Measurements from ENCODE around the gene RFTN1.

RFTN1 gene

GRCh38 chr3:16520970-16521881 is 7.7 kb upstream of the RFTN1 start:
- no peak overlapping the region for H3K23ac ChIP-seq (ENCODE audit: low read depth, low read length, poor library complexity)
- H3K4ac ChIP-seq (ENCODE audit: low read length), result no peak overlapping the region
- H3K27me3 ChIP-seq (ENCODE audit: control insufficient read depth in 3 of 3, insufficient read depth in 3 of 3, low read depth in 1 of 3, low read length in 3 of 3), result peaks cover 0 to 33% (median 0%) of the 10 kb centered on the region in 3 experiments
- H2BK15ac ChIP-seq (ENCODE audit: low read length), result no peak overlapping the region
- no peak overlapping the region for H3K14ac ChIP-seq (ENCODE audit: low read length)
- H2BK12ac ChIP-seq (ENCODE audit: low read length), result no peak overlapping the region
- no peak overlapping the region for H2AFZ ChIP-seq (ENCODE audit: low read length)
- H3K9ac ChIP-seq (ENCODE audit: low read depth, low read length, poor library complexity), result no peak overlapping the region
- H3K4me2 ChIP-seq (ENCODE audit: insufficient read depth, low read length, poor library complexity, severe bottlenecking), result no peak overlapping the region
- H3K9me3 ChIP-seq (replicated peaks in 1 of 2; ENCODE audit: control insufficient read depth in 2 of 2, insufficient read depth in 1 of 2, low read depth in 1 of 2, low read length in 2 of 2), result no peaks in the 10 kb centered on the region
- no CpG with 5 or more reads among the region's 5 CpGs for WGBS, 2 donors (ENCODE audit: extremely low coverage in 2 of 2, insufficient read length in 2 of 2, insufficient replicate concordance in 1 of 2)
- H3K4me3 ChIP-seq (ENCODE audit: low read length in 2 of 2), result no peak overlapping the region
- H2AK5ac ChIP-seq (ENCODE audit: low read depth, low read length), result no peak overlapping the region
- no peaks in the 10 kb centered on the region for H3K79me1 ChIP-seq (ENCODE audit: low read depth, low read length)
- H4K8ac ChIP-seq (ENCODE audit: low read depth, low read length), result no peak overlapping the region
- peaks cover 4 to 13% of the 10 kb centered on the region in 2 donors for H3K4me1 ChIP-seq (ENCODE audit: control insufficient read depth in 2 of 2, insufficient read depth in 1 of 2, low read depth in 1 of 2, low read length in 2 of 2)
- H2BK120ac ChIP-seq (ENCODE audit: low read depth, low read length), result no peak overlapping the region
- H3K27ac ChIP-seq (replicated peaks; ENCODE audit: low read length), result no peak overlapping the region
- H2BK5ac ChIP-seq (ENCODE audit: low read length), result no peak overlapping the region
- no peak for DNase-seq (ENCODE audit: low spot score)
- H3K36me3 ChIP-seq (replicated peaks in 1 of 2; ENCODE audit: control insufficient read depth in 2 of 2, insufficient read depth in 2 of 2, low read length in 2 of 2), result no peaks in the 10 kb centered on the region
- no peak overlapping the region for H4K91ac ChIP-seq (ENCODE audit: low read depth, low read length, poor library complexity)
- no peak overlapping the region for H3K18ac ChIP-seq (ENCODE audit: low read length)

GRCh38 chr3:16520241-16520969 is 6.9 kb upstream of the RFTN1 start:
- Histone ChIP-seq H3K4me1 (ENCODE audit: control insufficient read depth in 2 of 2, insufficient read depth in 1 of 2, low read depth in 1 of 2, low read length in 2 of 2) (peaks cover 4 to 21% of the 10 kb centered on the region in 2 donors), H2BK120ac (ENCODE audit: low read depth, low read length) (no peak overlapping the region), H2BK12ac (ENCODE audit: low read length) (no peak overlapping the region), H3K9ac (ENCODE audit: low read depth, low read length, poor library complexity) (no peak overlapping the region), H2BK15ac (ENCODE audit: low read length) (no peak overlapping the region), H3K79me1 (ENCODE audit: low read depth, low read length) (no peaks in the 10 kb centered on the region), H4K91ac (ENCODE audit: low read depth, low read length, poor library complexity) (no peak overlapping the region), H4K8ac (ENCODE audit: low read depth, low read length) (no peak overlapping the region), H3K27ac (replicated peaks; ENCODE audit: low read length) (no peak overlapping the region), H3K9me3 (replicated peaks in 1 of 2; ENCODE audit: control insufficient read depth in 2 of 2, insufficient read depth in 1 of 2, low read depth in 1 of 2, low read length in 2 of 2) (no peaks in the 10 kb centered on the region), H3K23ac (ENCODE audit: low read depth, low read length, poor library complexity) (no peak overlapping the region), H3K18ac (ENCODE audit: low read length) (no peak overlapping the region), H3K14ac (ENCODE audit: low read length) (no peak overlapping the region), H3K27me3 (ENCODE audit: control insufficient read depth in 3 of 3, insufficient read depth in 3 of 3, low read depth in 1 of 3, low read length in 3 of 3) (peaks cover 0 to 36% (median 0%) of the 10 kb centered on the region in 3 experiments), H2AFZ (ENCODE audit: low read length) (no peak overlapping the region), H3K4ac (ENCODE audit: low read length) (no peak overlapping the region), H2BK5ac (ENCODE audit: low read length) (no peak overlapping the region), H3K4me2 (ENCODE audit: insufficient read depth, low read length, poor library complexity, severe bottlenecking) (no peak overlapping the region), H3K4me3 (ENCODE audit: low read length in 2 of 2) (no peak overlapping the region), H3K36me3 (replicated peaks in 1 of 2; ENCODE audit: control insufficient read depth in 2 of 2, insufficient read depth in 2 of 2, low read length in 2 of 2) (no peaks in the 10 kb centered on the region), H2AK5ac (ENCODE audit: low read depth, low read length) (no peak overlapping the region)
- no peak for DNase-seq (ENCODE audit: low spot score)
- no CpG with 5 or more reads among the region's 6 CpGs for WGBS, 2 donors (ENCODE audit: extremely low coverage in 2 of 2, insufficient read length in 2 of 2, insufficient replicate concordance in 1 of 2)

- no peak overlapping the region for H2BK120ac ChIP-seq (ENCODE audit: low read depth, low read length)
- no peak overlapping the region for H3K23ac ChIP-seq (ENCODE audit: low read depth, low read length, poor library complexity)
Measured at GRCh38 chr3:16516695-16517481, 3.4 kb upstream of the RFTN1 start.

More at GRCh38 chr3:16516695-16517481, 3.4 kb upstream of the RFTN1 start:
- Histone ChIP-seq H4K91ac (ENCODE audit: low read depth, low read length, poor library complexity) (no peak overlapping the region), H3K14ac (ENCODE audit: low read length) (peak overlapping the region; percentile 59), H3K9ac (ENCODE audit: low read depth, low read length, poor library complexity) (peak overlapping the region; percentile 71), H2BK12ac (ENCODE audit: low read length) (peak overlapping the region; percentile 24), H3K79me1 (ENCODE audit: low read depth, low read length) (no peaks in the 10 kb centered on the region), H3K36me3 (replicated peaks in 1 of 2; ENCODE audit: control insufficient read depth in 2 of 2, insufficient read depth in 2 of 2, low read length in 2 of 2) (no peaks in the 10 kb centered on the region), H2AK5ac (ENCODE audit: low read depth, low read length) (no peak overlapping the region), H3K4me2 (ENCODE audit: insufficient read depth, low read length, poor library complexity, severe bottlenecking) (no peak overlapping the region), H4K8ac (ENCODE audit: low read depth, low read length) (peak overlapping the region; percentile 68), H2AFZ (ENCODE audit: low read length) (peak overlapping the region; percentile 10), H3K9me3 (replicated peaks in 1 of 2; ENCODE audit: control insufficient read depth in 2 of 2, insufficient read depth in 1 of 2, low read depth in 1 of 2, low read length in 2 of 2) (no peaks in the 10 kb centered on the region), H3K4me1 (ENCODE audit: control insufficient read depth in 2 of 2, insufficient read depth in 1 of 2, low read depth in 1 of 2, low read length in 2 of 2) (peaks cover 7 to 21% of the 10 kb centered on the region in 2 donors), H3K4me3 (ENCODE audit: low read length in 2 of 2) (no peak overlapping the region), H3K4ac (ENCODE audit: low read length) (no peak overlapping the region), H2BK15ac (ENCODE audit: low read length) (no peak overlapping the region), H3K27ac (replicated peaks; ENCODE audit: low read length) (no peak overlapping the region), H2BK5ac (ENCODE audit: low read length) (no peak overlapping the region), H3K18ac (ENCODE audit: low read length) (peak overlapping the region; percentile 75), H3K27me3 (ENCODE audit: control insufficient read depth in 3 of 3, insufficient read depth in 3 of 3, low read depth in 1 of 3, low read length in 3 of 3) (peaks cover 13 to 57% (median 28%) of the 10 kb centered on the region in 3 experiments)
- WGBS, 2 donors (ENCODE audit: extremely low coverage in 2 of 2, insufficient read length in 2 of 2, insufficient replicate concordance in 1 of 2), result no CpG with 5 or more reads among the region's 6 CpGs
- DNase-seq (ENCODE audit: low spot score), result no peak

Measured in neuronal stem cell (in vitro differentiated cells).